Stomach smooth muscle (tissue), 2 donors: Measurements from ENCODE around the gene ACTG2.
"Not testable (repeated sequence)": the region's sequence is repeated elsewhere in the genome, so short reads cannot be mapped to it uniquely, and the experiment has no call there.

ENCODE experiments used
- H3K27ac ChIP-seq: one replicate; pipeline ENCODE4 v1.7.0; 2013; ENCODE audit warnings: mild to moderate bottlenecking, low read length, inconsistent platforms
- H3K27me3 ChIP-seq, 2 donors: one replicate each; pipeline ENCODE4 v1.7.0; 2013; ENCODE audit warnings: low read length in 2 of 2; ENCODE audit not compliant: insufficient read depth in 2 of 2, control insufficient read depth in 1 of 2
- H3K36me3 ChIP-seq, 2 donors: one replicate each; pipeline ENCODE4 v1.7.0; 2013; ENCODE audit warnings: low read length in 2 of 2; ENCODE audit not compliant: control insufficient read depth in 2 of 2, insufficient read depth in 2 of 2
- H3K4me1 ChIP-seq: one replicate; pipeline ENCODE4 v1.7.0; 2013; ENCODE audit warnings: low read length; ENCODE audit not compliant: control insufficient read depth, insufficient read depth
- H3K4me3 ChIP-seq, 2 donors: one replicate each; pipeline ENCODE4 v1.7.0; 2013; ENCODE audit warnings: low read length in 2 of 2
- H3K9ac ChIP-seq, 2 donors: one replicate each; pipeline ENCODE4 v1.7.0; 2013; ENCODE audit warnings: low read length in 2 of 2, mild to moderate bottlenecking in 1 of 2
- H3K9me3 ChIP-seq, 2 donors: one replicate each; pipeline ENCODE4 v1.7.0; 2013; ENCODE audit warnings: low read length in 2 of 2; ENCODE audit not compliant: control insufficient read depth in 2 of 2
- donor health status: healthy.
- donor health status: Pancreatic carcinoma.

ACTG2 gene

GRCh38 chr2:73937103-73937885 is 44.5 kb downstream of the ACTG2 start:
- Histone ChIP-seq H3K4me3 (no peak overlapping the region), H3K9me3 (no peaks in the 10 kb centered on the region), H3K9ac (no peak overlapping the region), H3K27ac (no peak overlapping the region), H3K27me3 (no peaks in the 10 kb centered on the region), H3K36me3 (peaks cover 0 to 25% of the 10 kb centered on the region in 2 donors), H3K4me1 (no peaks in the 10 kb centered on the region)

GRCh38 chr2:73937899-73938298 is 45.1 kb downstream of the ACTG2 start:
- no peaks in the 10 kb centered on the region for H3K9me3 ChIP-seq
- no peak overlapping the region for H3K27ac ChIP-seq

GRCh38 chr2:73938718-73939352 is 46.0 kb downstream of the ACTG2 start:
- no peaks in the 10 kb centered on the region for H3K27me3 ChIP-seq
- no peak overlapping the region for H3K27ac ChIP-seq
- H3K4me3 ChIP-seq = no peak overlapping the region
- H3K4me1 ChIP-seq = no peaks in the 10 kb centered on the region
- peaks cover 0 to 17% of the 10 kb centered on the region in 2 donors for H3K36me3 ChIP-seq
- no peak overlapping the region for H3K9ac ChIP-seq
- no peaks in the 10 kb centered on the region for H3K9me3 ChIP-seq

More at GRCh38 chr2:73937899-73938298, 45.1 kb downstream of the ACTG2 start:
- Histone ChIP-seq H3K4me1 (no peaks in the 10 kb centered on the region), H3K36me3 (peaks cover 0 to 22% of the 10 kb centered on the region in 2 donors), H3K9ac (no peak overlapping the region), H3K4me3 (no peak overlapping the region), H3K27me3 (no peaks in the 10 kb centered on the region)

- peaks cover 0 to 17% of the 10 kb centered on the region in 2 donors for H3K36me3 ChIP-seq
- H3K4me1 ChIP-seq = no peaks in the 10 kb centered on the region
- H3K27me3 ChIP-seq = no peaks in the 10 kb centered on the region
- no peak overlapping the region for H3K9ac ChIP-seq
- no peak overlapping the region for H3K27ac ChIP-seq
- H3K4me3 ChIP-seq = no peak overlapping the region
- no peaks in the 10 kb centered on the region for H3K9me3 ChIP-seq
Measured at GRCh38 chr2:73939419-73939818, 46.6 kb downstream of the ACTG2 start.

- H3K9me3 ChIP-seq, H3K4me3 ChIP-seq, H3K4me1 ChIP-seq, H3K27me3 ChIP-seq, H3K27ac ChIP-seq, H3K9ac ChIP-seq: not testable (repeated sequence)
- H3K36me3 ChIP-seq = peaks cover 2 to 20% of the 10 kb centered on the region in 2 donors
Measured at GRCh38 chr2:73940066-73940465, 47.3 kb downstream of the ACTG2 start.

GRCh38 chr2:73942664-73943063 is 49.9 kb downstream of the ACTG2 start:
- Histone ChIP-seq H3K9me3 (no peaks in the 10 kb centered on the region), H3K36me3 (peaks cover 5 to 24% of the 10 kb centered on the region in 2 donors), H3K27me3 (no peaks in the 10 kb centered on the region), H3K4me3 (no peak overlapping the region), H3K27ac (no peak overlapping the region), H3K9ac (no peak overlapping the region), H3K4me1 (no peaks in the 10 kb centered on the region)

- Histone ChIP-seq H3K27ac (no peak overlapping the region), H3K9me3 (no peaks in the 10 kb centered on the region), H3K9ac (no peak overlapping the region), H3K36me3 (peaks cover 17 to 41% of the 10 kb centered on the region in 2 donors), H3K27me3 (no peaks in the 10 kb centered on the region), H3K4me1 (no peaks in the 10 kb centered on the region), H3K4me3 (no peak overlapping the region)
Measured at GRCh38 chr2:73944714-73945113, 51.9 kb downstream of the ACTG2 start.

- H3K4me3 ChIP-seq = no peak overlapping the region
- H3K4me1 ChIP-seq = no peaks in the 10 kb centered on the region
- H3K27me3 ChIP-seq = no peaks in the 10 kb centered on the region
- no peaks in the 10 kb centered on the region for H3K9me3 ChIP-seq
- H3K27ac ChIP-seq = no peak overlapping the region
- H3K36me3 ChIP-seq = peaks cover 26 to 47% of the 10 kb centered on the region in 2 donors
- H3K9ac ChIP-seq = no peak overlapping the region
Measured at GRCh38 chr2:73946215-73946614, 53.4 kb downstream of the ACTG2 start.

GRCh38 chr2:73946666-73947065 is 53.9 kb downstream of the ACTG2 start:
- Histone ChIP-seq H3K27me3 (no peaks in the 10 kb centered on the region), H3K4me1 (no peaks in the 10 kb centered on the region), H3K36me3 (peaks cover 30 to 52% of the 10 kb centered on the region in 2 donors), H3K9me3 (no peaks in the 10 kb centered on the region), H3K9ac (no peak overlapping the region), H3K27ac (no peak overlapping the region), H3K4me3 (no peak overlapping the region)

- Histone ChIP-seq H3K27ac (no peak overlapping the region), H3K36me3 (peaks cover 32 to 59% of the 10 kb centered on the region in 2 donors), H3K4me3 (no peak overlapping the region), H3K4me1 (no peaks in the 10 kb centered on the region), H3K27me3 (no peaks in the 10 kb centered on the region), H3K9ac (no peak overlapping the region), H3K9me3 (no peaks in the 10 kb centered on the region)
Measured at GRCh38 chr2:73947412-73948018, 54.7 kb downstream of the ACTG2 start.
